SH-SY5Y (cell line): ENCODE data around the gene HECTD4.

Experiments used
- GATA2 ChIP-seq: IDR thresholded peaks from 2 replicates; pipeline ENCODE4 v1.6.1; 2011; ENCODE audit warnings: mild to moderate bottlenecking, low read depth, low read length
- GATA3 ChIP-seq: IDR thresholded peaks from 2 replicates; pipeline ENCODE4 v1.6.1; 2011; ENCODE audit warnings: low read depth, mild to moderate bottlenecking, low read length, moderate library complexity

DNA sequence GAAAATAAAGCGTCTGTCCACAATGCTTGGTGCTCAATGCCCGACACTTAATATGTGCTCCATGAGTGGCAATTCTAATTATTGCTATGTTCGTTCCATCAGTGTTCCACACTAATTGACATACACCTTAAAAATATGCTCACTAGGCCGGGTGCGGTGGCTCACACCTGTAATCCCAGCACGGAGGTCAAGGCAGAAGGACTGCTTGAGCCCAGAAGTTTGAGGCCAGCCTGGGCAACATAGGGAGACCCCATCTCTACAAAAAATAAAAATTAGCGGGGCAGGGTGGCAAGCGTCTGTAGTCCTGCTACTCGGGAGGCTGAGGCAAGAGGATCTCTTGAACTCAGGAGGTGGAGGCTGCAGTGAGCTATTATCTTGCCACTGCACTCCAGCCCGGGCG lies 635 bp upstream of the HECTD4 start:
- TF ChIP-seq GATA2 (no peak), GATA3 (no peak)
